MM.1S (cell line): ENCODE results near the gene LFNG.
"Not testable (repeated sequence)": the region's sequence is repeated elsewhere in the genome, so short reads cannot be mapped to it uniquely, and the experiment has no call there.

ENCODE experiments used
- DNase-seq: peaks from one replicate; pipeline ENCODE4 v3.0.0-alpha.2; 2015
- H2AFZ ChIP-seq: fragments of 300-600 bp; sonication (generic); 2 replicates; pipeline ENCODE4 v1.6.0; 2016; ENCODE audit warnings: antibody characterized with exemption, low read length
- H3F3A ChIP-seq: fragments of 300-600 bp; sonication (generic); 2 replicates; pipeline ENCODE4 v1.6.1; 2016; ENCODE audit warnings: mild to moderate bottlenecking, antibody characterized with exemption, low read length, moderate library complexity, mixed read lengths; ENCODE audit not compliant: insufficient read depth
- H3K27ac ChIP-seq: fragments of 300-600 bp; sonication (generic); 2 replicates; pipeline ENCODE4 v1.5.1; 2016; ENCODE audit warnings: mild to moderate bottlenecking, low read length
- H3K27me3 ChIP-seq: fragments of 300-600 bp; sonication (generic); replicated peaks from 2 replicates; pipeline ENCODE4 v1.6.0; 2016; ENCODE audit warnings: low read length; ENCODE audit not compliant: insufficient read depth
- H3K36me3 ChIP-seq: fragments of 300-600 bp; sonication (generic); replicated peaks from 2 replicates; pipeline ENCODE4 v1.6.1; 2016; ENCODE audit warnings: mild to moderate bottlenecking, low read length, mixed read lengths; ENCODE audit not compliant: insufficient read depth
- H3K4me1 ChIP-seq: fragments of 300-600 bp; sonication (generic); 2 replicates; pipeline ENCODE4 v1.6.1; 2016; ENCODE audit warnings: low read length, mixed read lengths
- H3K4me2 ChIP-seq: fragments of 300-600 bp; sonication (generic); 2 replicates; pipeline ENCODE4 v1.6.0; 2016; ENCODE audit warnings: low read depth, low read length
- H3K4me3 ChIP-seq: fragments of 300-600 bp; sonication (generic); 2 replicates; pipeline ENCODE4 v1.5.1; 2016; ENCODE audit warnings: low read length, mixed read lengths
- H3K79me2 ChIP-seq: fragments of 300-600 bp; sonication (generic); 2 replicates; pipeline ENCODE4 v1.6.1; 2016; ENCODE audit warnings: mixed run types, low read length, mixed read lengths
- H3K9ac ChIP-seq: fragments of 300-600 bp; sonication (generic); 2 replicates; pipeline ENCODE4 v1.6.1; 2016; ENCODE audit warnings: low read length, mixed read lengths
- H3K9me2 ChIP-seq: fragments of 300-600 bp; sonication (generic); replicated peaks from 2 replicates; pipeline ENCODE4 v1.6.1; 2016; ENCODE audit warnings: mild to moderate bottlenecking, low read length, mixed read lengths; ENCODE audit not compliant: insufficient read depth
- H3K9me3 ChIP-seq: fragments of 300-600 bp; sonication (generic); replicated peaks from 2 replicates; pipeline ENCODE4 v1.6.1; 2016; ENCODE audit warnings: mild to moderate bottlenecking, low read length, mixed read lengths; ENCODE audit not compliant: insufficient read depth
- H4K20me1 ChIP-seq: fragments of 300-600 bp; sonication (generic); 2 replicates; pipeline ENCODE4 v1.6.1; 2016; ENCODE audit warnings: mild to moderate bottlenecking, low read length, moderate library complexity, mixed read lengths; ENCODE audit not compliant: insufficient read depth
- EZH2 ChIP-seq: fragments of 300-600 bp; sonication (generic); optimal IDR thresholded peaks from 2 replicates; pipeline ENCODE3; 2017; ENCODE audit warnings: low read depth, mild to moderate bottlenecking, antibody characterized with exemption, low read length, mixed read lengths
- EZH2phosphoT487 ChIP-seq: fragments of 300-600 bp; sonication (generic); IDR thresholded peaks from 2 replicates; pipeline ENCODE4 v1.6.1; 2018; ENCODE audit warnings: antibody characterized with exemption, low read length
- TF ChIP-seq, protein P1 (sequence below): fragments of 300-600 bp; sonication (generic); IDR thresholded peaks from 2 replicates; pipeline ENCODE4 v1.5.1; 2016; ENCODE audit warnings: antibody characterized with exemption, low read length, mixed read lengths

LFNG gene

DNA sequence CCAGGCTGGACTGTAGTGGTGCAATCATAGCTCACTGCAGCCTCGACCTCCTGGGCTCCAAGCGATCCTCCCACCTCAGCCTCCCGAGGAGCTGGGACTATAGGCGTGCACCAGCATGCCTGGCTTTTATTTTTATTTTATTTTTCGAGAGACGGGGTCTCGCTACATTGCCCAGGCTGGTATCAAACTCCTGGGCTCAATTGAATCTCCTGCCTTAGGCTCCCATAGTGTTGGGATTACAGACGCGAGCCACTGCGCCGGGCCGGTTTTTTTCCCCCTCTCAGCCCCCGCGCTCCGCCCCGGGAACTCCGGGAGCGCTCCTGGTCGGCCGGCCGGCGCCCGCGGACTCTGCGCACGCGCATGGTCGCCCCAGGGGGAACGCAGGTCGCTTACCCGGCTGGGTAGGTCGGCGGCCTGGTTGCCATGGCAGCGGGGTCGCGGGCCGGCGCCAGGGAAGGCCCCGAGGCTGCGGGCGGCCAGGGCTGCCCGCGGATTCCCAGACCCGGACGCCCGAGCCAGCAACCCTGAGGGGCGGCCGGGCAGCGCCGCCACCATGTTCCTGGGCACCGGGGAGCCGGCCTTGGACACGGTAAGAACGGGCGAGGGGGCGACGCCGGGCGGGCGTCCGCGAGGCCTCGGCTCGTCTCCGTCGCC lies 39.2 kb downstream of the LFNG start, which contains the start of gene IQCE:
Gene IQCE (plus strand): TSS at position 351 of the 654 bp plus-strand sequence. CDS start 203 bp downstream, at position 554.
- Histone ChIP-seq H3K4me3 (peak within 1 kb of the TSS; percentile 99), H3K79me2 (peaks cover 36% of the 10 kb centered on the region), H3K36me3 (no peaks in the 10 kb centered on the region), H3K27ac (peak within 1 kb of the TSS; percentile 70; the same call in 1 of the 2 replicates), H3K27me3 (no peaks in the 10 kb centered on the region), H4K20me1 (no peaks in the 10 kb centered on the region), H3F3A (peaks cover 15% of the 10 kb centered on the region; the same call in 1 of the 2 replicates), H3K4me1 (peaks cover 17% of the 10 kb centered on the region), H3K9me2 (no peaks in the 10 kb centered on the region), H3K9ac (peak within 1 kb of the TSS; percentile 69), H3K4me2 (peak within 1 kb of the TSS; percentile 92), H2AFZ (peak within 1 kb of the TSS; percentile 97), H3K9me3 (no peaks in the 10 kb centered on the region)
- DNase-seq: peak; percentile 94
- TF ChIP-seq EZH2phosphoT487 (no peak), EZH2 (no peak)
- TF ChIP-seq, protein P1, sequence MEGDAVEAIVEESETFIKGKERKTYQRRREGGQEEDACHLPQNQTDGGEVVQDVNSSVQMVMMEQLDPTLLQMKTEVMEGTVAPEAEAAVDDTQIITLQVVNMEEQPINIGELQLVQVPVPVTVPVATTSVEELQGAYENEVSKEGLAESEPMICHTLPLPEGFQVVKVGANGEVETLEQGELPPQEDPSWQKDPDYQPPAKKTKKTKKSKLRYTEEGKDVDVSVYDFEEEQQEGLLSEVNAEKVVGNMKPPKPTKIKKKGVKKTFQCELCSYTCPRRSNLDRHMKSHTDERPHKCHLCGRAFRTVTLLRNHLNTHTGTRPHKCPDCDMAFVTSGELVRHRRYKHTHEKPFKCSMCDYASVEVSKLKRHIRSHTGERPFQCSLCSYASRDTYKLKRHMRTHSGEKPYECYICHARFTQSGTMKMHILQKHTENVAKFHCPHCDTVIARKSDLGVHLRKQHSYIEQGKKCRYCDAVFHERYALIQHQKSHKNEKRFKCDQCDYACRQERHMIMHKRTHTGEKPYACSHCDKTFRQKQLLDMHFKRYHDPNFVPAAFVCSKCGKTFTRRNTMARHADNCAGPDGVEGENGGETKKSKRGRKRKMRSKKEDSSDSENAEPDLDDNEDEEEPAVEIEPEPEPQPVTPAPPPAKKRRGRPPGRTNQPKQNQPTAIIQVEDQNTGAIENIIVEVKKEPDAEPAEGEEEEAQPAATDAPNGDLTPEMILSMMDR: no peak

DNA sequence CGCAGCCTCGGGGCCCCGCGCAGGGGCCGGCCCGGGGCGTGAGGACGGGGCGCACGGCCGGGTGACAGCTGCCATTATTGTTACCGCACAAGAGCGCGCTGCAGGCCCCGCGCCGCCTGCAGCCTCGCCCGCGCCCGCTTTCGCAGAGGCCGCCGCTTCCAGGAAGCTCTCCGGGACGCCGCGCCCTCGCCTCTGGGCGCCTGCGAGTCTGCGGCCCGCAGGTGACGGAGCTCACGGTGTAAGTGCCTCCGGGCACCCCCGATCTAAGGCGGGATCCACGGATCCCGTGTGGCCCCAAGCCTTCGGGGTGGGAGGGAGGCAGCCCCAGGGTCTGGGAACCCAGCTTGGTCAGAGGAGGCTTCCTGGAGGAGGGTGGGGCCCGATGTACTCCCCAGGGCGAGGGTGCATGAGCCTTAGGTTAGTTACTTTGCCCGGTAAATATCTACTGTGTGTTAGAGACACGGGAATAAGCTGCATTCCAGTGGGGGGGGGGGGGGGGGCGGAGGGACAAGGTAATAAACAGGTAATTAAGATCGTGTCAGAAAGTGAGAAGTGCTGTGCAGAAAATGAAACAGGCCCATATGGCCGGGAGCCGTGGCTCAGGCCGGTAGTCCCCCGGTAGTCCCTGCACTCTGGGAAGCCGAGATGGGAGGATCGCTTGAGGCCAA lies 39.8 kb downstream of the LFNG start:
- Histone ChIP-seq H3K9me2 (no peaks in the 10 kb centered on the region), H3K27me3 (no peaks in the 10 kb centered on the region), H3K9ac (peak overlapping the region; percentile 69), H3K27ac (peak overlapping the region; percentile 70; the same call in 1 of the 2 replicates), H3F3A (peaks cover 15% of the 10 kb centered on the region; the same call in 1 of the 2 replicates), H3K36me3 (no peaks in the 10 kb centered on the region), H3K79me2 (peaks cover 30% of the 10 kb centered on the region), H3K4me2 (peak overlapping the region; percentile 92), H2AFZ (peak overlapping the region; percentile 96), H4K20me1 (no peaks in the 10 kb centered on the region), H3K4me1 (peaks cover 11% of the 10 kb centered on the region), H3K9me3 (no peaks in the 10 kb centered on the region), H3K4me3 (peak overlapping the region; percentile 99)
- peak; percentile 39 for DNase-seq
- TF ChIP-seq, protein P1: no peak
- TF ChIP-seq EZH2phosphoT487 (no peak), EZH2 (no peak)

DNA sequence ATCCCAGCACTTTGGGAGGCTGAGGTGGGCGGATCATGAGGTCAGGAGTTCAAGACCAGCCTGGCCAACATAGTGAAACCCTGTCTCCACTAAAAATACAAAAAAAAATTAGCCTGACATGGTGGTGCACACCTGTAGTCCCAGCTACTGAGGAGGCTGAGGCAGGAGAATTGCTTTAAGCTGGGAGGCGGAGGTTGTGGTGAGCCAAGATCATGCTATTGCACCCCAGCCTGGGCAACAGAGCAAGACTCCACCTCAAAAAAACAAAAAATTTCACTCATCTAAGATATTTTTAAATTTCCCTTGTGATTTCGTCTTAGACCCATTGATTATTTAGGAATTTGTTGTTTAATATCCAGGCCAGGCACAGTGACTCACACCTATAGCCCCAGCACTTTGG lies 44.4 kb downstream of the LFNG start:
- Histone ChIP-seq H3K79me2 (peaks cover 32% of the 10 kb centered on the region), H3F3A (peaks cover 25% of the 10 kb centered on the region), H3K4me1 (peaks cover 22% of the 10 kb centered on the region)
- not testable (repeated sequence) for H3K9me3 ChIP-seq, H3K27me3 ChIP-seq, H3K27ac ChIP-seq, H2AFZ ChIP-seq, H3K9me2 ChIP-seq, H4K20me1 ChIP-seq, H3K4me3 ChIP-seq, H3K9ac ChIP-seq, DNase-seq, H3K4me2 ChIP-seq, H3K36me3 ChIP-seq
